ENCODE measurements around the gene CAMLG.

DNA sequence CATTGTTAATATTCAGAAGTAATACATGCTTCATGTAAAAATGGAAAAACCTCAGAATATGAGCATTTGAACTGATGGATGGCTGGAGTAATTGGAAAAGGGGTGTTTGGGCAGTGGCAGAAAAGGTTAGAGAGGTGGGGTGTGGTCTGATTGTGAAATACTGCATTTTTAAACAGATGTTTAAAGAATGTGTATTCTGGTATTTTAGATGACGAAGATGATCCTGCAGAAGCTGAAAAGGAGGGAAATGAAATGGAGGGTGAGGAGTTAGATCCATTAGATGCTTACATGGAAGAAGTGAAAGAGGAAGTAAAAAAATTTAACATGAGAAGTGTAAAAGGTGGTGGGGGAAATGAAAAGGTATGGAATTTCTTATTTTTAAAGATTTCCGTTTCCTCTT is 39.0 kb downstream of the CAMLG start:
- TF ChIP-seq, protein P1, sequence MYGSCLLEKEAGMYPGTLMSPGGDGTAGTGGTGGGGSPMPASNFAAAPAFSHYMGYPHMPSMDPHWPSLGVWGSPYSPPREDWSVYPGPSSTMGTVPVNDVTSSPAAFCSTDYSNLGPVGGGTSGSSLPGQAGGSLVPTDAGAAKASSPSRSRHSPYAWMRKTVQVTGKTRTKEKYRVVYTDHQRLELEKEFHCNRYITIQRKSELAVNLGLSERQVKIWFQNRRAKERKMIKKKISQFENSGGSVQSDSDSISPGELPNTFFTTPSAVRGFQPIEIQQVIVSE (CRISPR knock-in tag; IDR thresholded peaks at IDR 0.05; ENCODE audit: borderline replicate concordance): no peak
- no peak for TF ChIP-seq CREM (CRISPR knock-in tag; IDR thresholded peaks at IDR 0.05)
- TF ChIP-seq CTCF (IDR thresholded peaks at IDR 0.05): no peak
- TF ChIP-seq, protein P2, sequence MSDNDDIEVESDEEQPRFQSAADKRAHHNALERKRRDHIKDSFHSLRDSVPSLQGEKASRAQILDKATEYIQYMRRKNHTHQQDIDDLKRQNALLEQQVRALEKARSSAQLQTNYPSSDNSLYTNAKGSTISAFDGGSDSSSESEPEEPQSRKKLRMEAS (CRISPR knock-in tag; IDR thresholded peaks at IDR 0.05): no peak
- TF ChIP-seq ZNF263 (CRISPR knock-in tag; IDR thresholded peaks at IDR 0.05; ENCODE audit: low read depth): no peak
- TF ChIP-seq ELF4 (CRISPR knock-in tag; IDR thresholded peaks at IDR 0.05; ENCODE audit: low read depth): no peak
- TF ChIP-seq RELA (CRISPR knock-in tag; IDR thresholded peaks at IDR 0.05; ENCODE audit: borderline replicate concordance): no peak
- TF ChIP-seq JUN (CRISPR knock-in tag; IDR thresholded peaks at IDR 0.05): no peak
- TF ChIP-seq TEAD4 (CRISPR knock-in tag; IDR thresholded peaks at IDR 0.05): no peak
- TF ChIP-seq, protein P3, sequence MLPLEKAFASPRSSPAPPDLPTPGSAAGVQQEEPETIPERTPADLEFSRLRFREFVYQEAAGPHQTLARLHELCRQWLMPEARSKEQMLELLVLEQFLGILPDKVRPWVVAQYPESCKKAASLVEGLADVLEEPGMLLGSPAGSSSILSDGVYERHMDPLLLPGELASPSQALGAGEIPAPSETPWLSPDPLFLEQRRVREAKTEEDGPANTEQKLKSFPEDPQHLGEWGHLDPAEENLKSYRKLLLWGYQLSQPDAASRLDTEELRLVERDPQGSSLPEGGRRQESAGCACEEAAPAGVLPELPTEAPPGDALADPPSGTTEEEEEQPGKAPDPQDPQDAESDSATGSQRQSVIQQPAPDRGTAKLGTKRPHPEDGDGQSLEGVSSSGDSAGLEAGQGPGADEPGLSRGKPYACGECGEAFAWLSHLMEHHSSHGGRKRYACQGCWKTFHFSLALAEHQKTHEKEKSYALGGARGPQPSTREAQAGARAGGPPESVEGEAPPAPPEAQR (CRISPR knock-in tag; IDR thresholded peaks at IDR 0.05): no peak
- TF ChIP-seq, protein P4, sequence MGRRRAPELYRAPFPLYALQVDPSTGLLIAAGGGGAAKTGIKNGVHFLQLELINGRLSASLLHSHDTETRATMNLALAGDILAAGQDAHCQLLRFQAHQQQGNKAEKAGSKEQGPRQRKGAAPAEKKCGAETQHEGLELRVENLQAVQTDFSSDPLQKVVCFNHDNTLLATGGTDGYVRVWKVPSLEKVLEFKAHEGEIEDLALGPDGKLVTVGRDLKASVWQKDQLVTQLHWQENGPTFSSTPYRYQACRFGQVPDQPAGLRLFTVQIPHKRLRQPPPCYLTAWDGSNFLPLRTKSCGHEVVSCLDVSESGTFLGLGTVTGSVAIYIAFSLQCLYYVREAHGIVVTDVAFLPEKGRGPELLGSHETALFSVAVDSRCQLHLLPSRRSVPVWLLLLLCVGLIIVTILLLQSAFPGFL (CRISPR knock-in tag; IDR thresholded peaks at IDR 0.05; ENCODE audit: borderline replicate concordance): no peak
- TF ChIP-seq SMAD4 (CRISPR knock-in tag; IDR thresholded peaks at IDR 0.05): no peak
- no peak for TF ChIP-seq TEAD1 (CRISPR knock-in tag; IDR thresholded peaks at IDR 0.05)
